ENCODE data around the gene SMAD2.

DNA sequence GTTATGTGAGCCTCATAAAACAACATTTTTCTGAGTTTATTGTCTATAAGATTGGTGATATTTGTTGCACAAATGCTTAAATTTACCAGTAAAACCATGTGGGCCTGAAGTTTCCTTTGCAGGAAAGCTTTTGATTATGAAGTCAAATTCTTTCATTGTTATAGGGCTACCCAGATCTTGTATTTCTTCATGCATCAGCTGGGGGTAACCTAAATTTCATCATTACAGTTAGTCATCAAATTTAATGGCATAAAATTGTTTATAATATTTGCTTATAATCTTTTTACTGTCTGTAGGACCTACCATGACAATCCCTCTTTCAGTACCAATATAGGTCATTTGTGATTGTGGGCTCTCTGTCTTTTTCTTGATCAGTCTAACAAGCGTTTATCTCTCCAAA lies 47.8 kb downstream of the SMAD2 start:
- TF ChIP-seq POLR2A (IDR thresholded peaks at IDR 0.05; ENCODE audit: low read length) (no peak), CHD2 (IDR thresholded peaks at IDR 0.05; ENCODE audit: low read length, partially characterized antibody) (no peak), MAFK (IDR thresholded peaks at IDR 0.05; ENCODE audit: partially characterized antibody) (no peak)
- TF ChIP-seq, protein P1, sequence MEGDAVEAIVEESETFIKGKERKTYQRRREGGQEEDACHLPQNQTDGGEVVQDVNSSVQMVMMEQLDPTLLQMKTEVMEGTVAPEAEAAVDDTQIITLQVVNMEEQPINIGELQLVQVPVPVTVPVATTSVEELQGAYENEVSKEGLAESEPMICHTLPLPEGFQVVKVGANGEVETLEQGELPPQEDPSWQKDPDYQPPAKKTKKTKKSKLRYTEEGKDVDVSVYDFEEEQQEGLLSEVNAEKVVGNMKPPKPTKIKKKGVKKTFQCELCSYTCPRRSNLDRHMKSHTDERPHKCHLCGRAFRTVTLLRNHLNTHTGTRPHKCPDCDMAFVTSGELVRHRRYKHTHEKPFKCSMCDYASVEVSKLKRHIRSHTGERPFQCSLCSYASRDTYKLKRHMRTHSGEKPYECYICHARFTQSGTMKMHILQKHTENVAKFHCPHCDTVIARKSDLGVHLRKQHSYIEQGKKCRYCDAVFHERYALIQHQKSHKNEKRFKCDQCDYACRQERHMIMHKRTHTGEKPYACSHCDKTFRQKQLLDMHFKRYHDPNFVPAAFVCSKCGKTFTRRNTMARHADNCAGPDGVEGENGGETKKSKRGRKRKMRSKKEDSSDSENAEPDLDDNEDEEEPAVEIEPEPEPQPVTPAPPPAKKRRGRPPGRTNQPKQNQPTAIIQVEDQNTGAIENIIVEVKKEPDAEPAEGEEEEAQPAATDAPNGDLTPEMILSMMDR (IDR thresholded peaks at IDR 0.05), result no peak
- TF ChIP-seq, protein P2, sequence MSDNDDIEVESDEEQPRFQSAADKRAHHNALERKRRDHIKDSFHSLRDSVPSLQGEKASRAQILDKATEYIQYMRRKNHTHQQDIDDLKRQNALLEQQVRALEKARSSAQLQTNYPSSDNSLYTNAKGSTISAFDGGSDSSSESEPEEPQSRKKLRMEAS (IDR thresholded peaks at IDR 0.05), result no peak
- TF ChIP-seq, protein P3, sequence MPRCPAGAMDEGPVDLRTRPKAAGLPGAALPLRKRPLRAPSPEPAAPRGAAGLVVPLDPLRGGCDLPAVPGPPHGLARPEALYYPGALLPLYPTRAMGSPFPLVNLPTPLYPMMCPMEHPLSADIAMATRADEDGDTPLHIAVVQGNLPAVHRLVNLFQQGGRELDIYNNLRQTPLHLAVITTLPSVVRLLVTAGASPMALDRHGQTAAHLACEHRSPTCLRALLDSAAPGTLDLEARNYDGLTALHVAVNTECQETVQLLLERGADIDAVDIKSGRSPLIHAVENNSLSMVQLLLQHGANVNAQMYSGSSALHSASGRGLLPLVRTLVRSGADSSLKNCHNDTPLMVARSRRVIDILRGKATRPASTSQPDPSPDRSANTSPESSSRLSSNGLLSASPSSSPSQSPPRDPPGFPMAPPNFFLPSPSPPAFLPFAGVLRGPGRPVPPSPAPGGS (IDR thresholded peaks at IDR 0.05), result no peak
